Heart right ventricle (tissue), 16 donors: ENCODE results near the gene KIDINS220. TPM values are rescaled to one million over a fixed set of nuclear protein-coding genes. Genes with fewer than 3 reads are reported as not detected.
A peak's percentile ranks its signal among the peaks of the same experiment; 100 is the strongest.

Experiments used
- ATAC-seq, 8 donors: fragments of 200-7000 bp; cut with Tn5 transposase; one replicate each; pipeline ENCODE4 v1.9.1; 2020; ENCODE audit warnings: mild to moderate bottlenecking in 8 of 8, moderate library complexity in 8 of 8, moderate number of reproducible peaks in 1 of 8
- DNase-seq, 2 donors: peaks; one replicate each; pipeline ENCODE4 v3.0.0-alpha.2; 2020
- H3K27ac ChIP-seq, 10 donors: fragments of 200-600 bp; sonication (generic) in 2 of 10; one replicate each; pipeline versions ENCODE4 v1.5.0 to v1.8.0; 2020 to 2022; ENCODE audit warnings: mild to moderate bottlenecking in 3 of 10
- H3K27me3 ChIP-seq, 7 donors: fragments of 200-600 bp; one replicate each; pipeline ENCODE4 v1.8.0; 2021 to 2022; ENCODE audit warnings: mild to moderate bottlenecking in 2 of 7
- H3K36me3 ChIP-seq, 9 donors: fragments of 200-600 bp; sonication (generic) in 1 of 9; one replicate each; pipeline versions ENCODE4 v1.5.0 to v1.8.0; 2020 to 2022; ENCODE audit warnings: mild to moderate bottlenecking in 2 of 9
- H3K4me1 ChIP-seq, 9 donors: fragments of 200-600 bp; sonication (generic) in 1 of 9; one replicate each; pipeline versions ENCODE4 v1.5.0 to v1.8.0; 2020 to 2022; ENCODE audit warnings: mild to moderate bottlenecking in 4 of 9
- H3K4me3 ChIP-seq, 10 donors: fragments of 200-600 bp; sonication (generic) in 2 of 10; one replicate each; pipeline versions ENCODE4 v1.5.0 to v1.8.0; 2020 to 2022; ENCODE audit warnings: mild to moderate bottlenecking in 7 of 10, moderate library complexity in 2 of 10
- H3K9me3 ChIP-seq, 11 donors: fragments of 200-600 bp in 10 of 11; sonication (generic) in 2 of 11; one replicate each; pipeline versions ENCODE4 v1.5.0 to v1.8.0; 2013 to 2022; ENCODE audit warnings: mild to moderate bottlenecking in 2 of 11, control low read depth in 1 of 11, moderate library complexity in 1 of 11
- WGBS, 2 donors: extraction: QIAGEN DNeasy Blood & Tissue Kit; methylation state at CpG; one replicate each; pipeline ENCODE4 v1.1.7; 2013; ENCODE audit warnings: inconsistent platforms in 1 of 2; 5-methylcytosine and 5-hydroxymethylcytosine counted together
- intact Hi-C, 10 donors: fragments of 100-400 bp; cut with DNase I; formaldehyde crosslinking; loops; one replicate each; pipeline versions ENCODE4 v1.11.1 to v1.14.2; 2022
- polyA plus RNA-seq, 2 donors: library from polyadenylated mRNA; stranded (reverse); fragments of 200-250 nt; gene quantifications; one replicate each; pipeline ENCODE4 v1.2.3, GENCODE V29; 2013
- total RNA-seq, 10 donors: library from RNA; stranded (reverse); fragmentation: NEBNext Ultra II Directional in 3 of 10; extraction: Animal tissue kit (Norgen Biotek cat#: 25700) in 3 of 10; gene quantifications; one replicate each; pipeline versions ENCODE4 v1.2.1 to v1.2.4, GENCODE V29; 2021 to 2023
- TF ChIP-seq, protein P1 (sequence below), 9 donors: fragments of 200-600 bp; sonication (generic) in 2 of 9; IDR thresholded peaks; one replicate each; pipeline versions ENCODE4 v1.5.0 to v1.8.0; 2021 to 2022; ENCODE audit warnings: antibody characterized with exemption in 9 of 9, mild to moderate bottlenecking in 5 of 9, moderate library complexity in 1 of 9
- donor health status: Arrhythmogenic right ventricular cardiomyopathy.
- donor health status: ischemic (EF 13 %, LVEDD 7.1; RV severe dilation, severe dysfunction).
- donor health status: healthy with polysubstance abuse.
- donor health status: DM: no; HTN: yes; CAD: no.
- donor health status: DM: no; HTN: no; CAD: no.
- donor health status: ischemic (EF 25% LVEDD 6.9; RV normal size, moderate dysfunction).
- donor health status: ischemic (EF 25% LVEDD 5.7; RV mildly dilated, moderate dysfunction).
- donor health status: healthy.
- donor health status: DM: yes; HTN: yes; CAD: no.
- donor health status: Ischemic cardiomyopathy.
- donor health status: ischemic (EF 35%, LVEDD 5.7; RV mildly dilated, moderate dysfunction).
- donor health status: nonischemic (EF 11% LVEDD 7.7; RV severe dilation, severe dysfunction).
- donor health status: DM: yes; HTN: yes; CAD: no.
- donor health status: PGD.
- donor health status: ischemic (EF 29% LVEDD 5.4; RV normal size, mild dysfunction).
- donor health status: nonischemic (EF 23%, LVEDD 6.1; RV moderate dilation, normal function).

The KIDINS220 gene
- total and polyA plus RNA-seq, 12 donors, result 20.0 to 116 (median 72.8) TPM

DNA sequence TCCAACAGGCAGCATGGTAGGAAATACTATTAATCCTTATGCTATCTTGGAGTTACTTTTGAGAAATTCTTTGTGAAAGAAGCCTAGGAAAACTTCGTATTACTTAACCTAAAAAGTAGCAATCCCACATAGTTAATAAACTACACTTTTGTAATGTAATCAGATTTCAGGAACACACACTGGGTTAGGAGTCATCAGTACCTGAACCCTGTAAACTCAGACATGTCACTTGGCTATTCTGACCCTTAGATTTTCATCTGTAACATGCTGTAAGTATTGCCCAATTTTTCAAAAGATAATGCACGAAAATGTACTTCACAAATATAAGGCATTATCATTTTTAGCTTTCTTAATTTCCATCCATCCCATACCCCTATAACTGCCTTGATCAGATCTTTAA, 39.0 kb downstream of the KIDINS220 start:
- H3K27me3 ChIP-seq, result no peaks in the 10 kb centered on the region
- peaks cover 0 to 100% (median 31%) of the 10 kb centered on the region in 9 donors for H3K36me3 ChIP-seq
- H3K9me3 ChIP-seq, result no peaks in the 10 kb centered on the region
- H3K27ac ChIP-seq, result no peak overlapping the region
- no peak overlapping the region for H3K4me3 ChIP-seq
- WGBS, 2 donors, result 70 to 86% methylated on average over 2 of the region's 2 CpGs
- TF ChIP-seq, protein P1, sequence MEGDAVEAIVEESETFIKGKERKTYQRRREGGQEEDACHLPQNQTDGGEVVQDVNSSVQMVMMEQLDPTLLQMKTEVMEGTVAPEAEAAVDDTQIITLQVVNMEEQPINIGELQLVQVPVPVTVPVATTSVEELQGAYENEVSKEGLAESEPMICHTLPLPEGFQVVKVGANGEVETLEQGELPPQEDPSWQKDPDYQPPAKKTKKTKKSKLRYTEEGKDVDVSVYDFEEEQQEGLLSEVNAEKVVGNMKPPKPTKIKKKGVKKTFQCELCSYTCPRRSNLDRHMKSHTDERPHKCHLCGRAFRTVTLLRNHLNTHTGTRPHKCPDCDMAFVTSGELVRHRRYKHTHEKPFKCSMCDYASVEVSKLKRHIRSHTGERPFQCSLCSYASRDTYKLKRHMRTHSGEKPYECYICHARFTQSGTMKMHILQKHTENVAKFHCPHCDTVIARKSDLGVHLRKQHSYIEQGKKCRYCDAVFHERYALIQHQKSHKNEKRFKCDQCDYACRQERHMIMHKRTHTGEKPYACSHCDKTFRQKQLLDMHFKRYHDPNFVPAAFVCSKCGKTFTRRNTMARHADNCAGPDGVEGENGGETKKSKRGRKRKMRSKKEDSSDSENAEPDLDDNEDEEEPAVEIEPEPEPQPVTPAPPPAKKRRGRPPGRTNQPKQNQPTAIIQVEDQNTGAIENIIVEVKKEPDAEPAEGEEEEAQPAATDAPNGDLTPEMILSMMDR (IDR thresholded peaks at IDR 0.05), result no peak
- no peak for ATAC-seq
- no peak for DNase-seq
- peaks cover 0 to 52% (median 24%) of the 10 kb centered on the region in 9 donors for H3K4me1 ChIP-seq
- intact Hi-C loops, result no loop called here

DNA sequence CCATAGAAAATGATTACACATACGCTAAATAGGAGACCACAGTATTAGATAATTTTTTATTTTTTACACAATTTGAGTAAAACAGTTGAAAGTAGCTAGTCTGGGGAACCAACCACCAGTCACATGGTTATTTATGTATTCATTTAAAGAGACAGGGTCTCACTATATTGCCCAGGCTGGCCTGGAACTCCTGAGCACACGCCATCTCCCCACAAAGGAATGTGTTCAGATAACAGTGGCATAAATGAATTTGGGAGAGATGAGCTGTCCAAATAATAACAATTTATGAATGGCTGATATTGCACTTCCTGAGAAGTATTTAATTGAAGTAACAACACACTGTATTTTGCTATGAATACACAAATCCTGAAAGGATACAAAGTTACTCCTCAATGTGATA, 39.7 kb downstream of the KIDINS220 start:
- H3K36me3 ChIP-seq, result peaks cover 0 to 100% (median 37%) of the 10 kb centered on the region in 9 donors
- TF ChIP-seq, protein P1 (IDR thresholded peaks at IDR 0.05), result no peak
- intact Hi-C loops, result no loop called here
- WGBS, 2 donors, result 79 to 81% methylated on average over 2 of the region's 2 CpGs
- no peak overlapping the region for H3K27ac ChIP-seq
- H3K4me3 ChIP-seq, result no peak overlapping the region
- no peak for ATAC-seq
- H3K9me3 ChIP-seq, result no peaks in the 10 kb centered on the region
- no peak for DNase-seq
- H3K4me1 ChIP-seq, result peaks cover 0 to 45% (median 22%) of the 10 kb centered on the region in 9 donors
- no peaks in the 10 kb centered on the region for H3K27me3 ChIP-seq

DNA sequence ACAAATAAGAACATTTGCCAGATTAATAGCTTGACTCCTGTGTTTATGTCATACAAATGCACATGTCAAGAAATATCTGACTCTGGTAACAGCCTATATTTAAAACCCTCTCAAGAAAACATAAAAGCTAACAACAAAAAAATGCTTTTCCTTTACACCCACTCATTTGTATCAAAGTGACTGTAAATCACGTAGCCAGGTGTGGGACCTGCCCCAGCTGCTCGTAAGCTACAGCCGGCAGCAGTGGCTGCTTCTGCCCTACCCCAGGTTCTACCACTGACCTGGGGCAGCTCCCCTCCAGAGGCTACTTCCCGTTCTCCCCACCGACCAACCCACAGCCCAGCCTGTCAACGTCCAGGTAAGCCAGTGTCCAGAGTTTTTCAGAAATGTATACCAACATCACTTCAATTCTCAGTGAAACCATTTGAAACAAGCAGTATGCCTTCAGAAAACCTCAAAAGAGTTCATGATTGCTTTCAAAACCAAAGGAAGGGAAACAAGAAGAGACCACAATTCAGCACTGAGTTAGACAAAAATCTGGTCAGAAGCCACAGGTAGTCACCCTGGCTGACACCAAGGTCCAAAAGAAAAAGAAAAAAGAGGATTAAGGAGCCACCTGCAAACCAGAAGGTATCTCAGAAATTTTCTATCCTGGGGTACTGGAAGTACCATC, 40.4 kb downstream of the KIDINS220 start:
- H3K27ac ChIP-seq, result peak overlapping the region in 4 of 10 donors; percentile 42 to 65 (median 48)
- peak in 2 of 8 donors; percentile 22 to 29 for ATAC-seq
- WGBS, 2 donors, result 54 to 69% methylated on average over 6 of the region's 6 CpGs

DNA sequence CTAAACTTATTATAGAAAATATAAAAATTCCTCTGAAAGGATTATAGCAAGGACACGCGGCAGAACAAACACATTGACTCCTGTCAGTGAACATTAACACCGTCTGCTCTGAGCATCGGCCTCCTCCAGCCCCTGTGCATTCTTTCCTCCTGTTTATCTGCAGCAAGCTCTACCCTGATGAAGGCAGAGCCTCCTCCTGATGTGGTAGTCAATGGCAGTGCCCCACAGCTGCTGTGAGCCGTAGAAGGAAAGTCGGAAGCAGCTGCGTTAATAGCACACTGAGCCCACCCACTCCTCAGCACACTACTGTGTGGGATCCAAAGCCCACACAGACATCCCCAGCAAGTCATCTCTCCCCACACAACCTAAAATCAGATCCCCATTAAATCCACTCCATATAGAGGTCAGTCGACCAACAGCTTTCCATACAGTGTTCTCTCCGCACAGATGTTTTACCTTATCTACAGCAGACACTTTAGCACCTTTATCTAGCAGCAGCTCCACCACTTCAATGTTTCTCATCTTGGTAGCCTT, 41.0 kb downstream of the KIDINS220 start:
- Histone ChIP-seq H3K4me1 (peaks cover 0 to 36% (median 13%) of the 10 kb centered on the region in 9 donors), H3K36me3 (peaks cover 0 to 100% (median 35%) of the 10 kb centered on the region in 9 donors), H3K4me3 (no peak overlapping the region), H3K27ac (peak overlapping the region in 4 of 10 donors; percentile 42 to 65 (median 48)), H3K27me3 (no peaks in the 10 kb centered on the region), H3K9me3 (no peaks in the 10 kb centered on the region)
- WGBS, 2 donors, result 37 to 63% methylated on average over 9 of the region's 9 CpGs
- DNase-seq (no peak), ATAC-seq (peak; percentile 30 to 84 (median 60))
- intact Hi-C loops, result no loop called here
- TF ChIP-seq, protein P1 (IDR thresholded peaks at IDR 0.05), result no peak

More for the DNA sequence above, 40.4 kb downstream of the KIDINS220 start:
- Histone ChIP-seq H3K9me3 (no peaks in the 10 kb centered on the region), H3K4me1 (peaks cover 0 to 38% (median 15%) of the 10 kb centered on the region in 9 donors), H3K36me3 (peaks cover 0 to 100% (median 38%) of the 10 kb centered on the region in 9 donors), H3K4me3 (no peak overlapping the region), H3K27me3 (no peaks in the 10 kb centered on the region)
- TF ChIP-seq, protein P1 (IDR thresholded peaks at IDR 0.05), result no peak
- intact Hi-C loops, result no loop called here
- DNase-seq, result no peak
